Activated CD4-positive, CD25-positive, alpha-beta regulatory T cell treated with anti-CD3 and anti-CD28 coated beads, Interleukin-2, amount 50 U/mL, for 16 hours (primary cell): ENCODE measurements around the gene SRP68.

Experiments used
- DNase-seq: peaks from one replicate; pipeline ENCODE4 v3.0.0-alpha.2; 2020; ENCODE audit warnings: low read depth, low spot score

The SRP68 gene

DNA sequence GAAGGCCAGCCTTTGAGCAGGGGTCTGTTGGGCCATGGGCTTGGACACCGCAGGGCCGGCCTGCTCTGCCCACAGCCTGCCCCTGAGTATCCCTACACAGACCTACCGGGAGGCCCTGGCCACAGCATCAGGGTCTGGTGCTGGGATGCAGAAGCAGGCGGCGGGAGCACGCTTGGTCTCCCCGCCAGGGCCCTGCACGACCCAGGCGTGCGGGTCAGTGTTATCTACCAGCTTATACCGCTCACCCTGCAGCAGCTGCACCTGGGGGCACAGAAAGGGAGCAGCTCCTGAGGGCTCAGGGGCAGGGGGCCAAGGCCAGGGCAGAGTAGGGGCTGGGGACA, 54.0 kb downstream of the SRP68 start:
- DNase-seq: no peak

DNA sequence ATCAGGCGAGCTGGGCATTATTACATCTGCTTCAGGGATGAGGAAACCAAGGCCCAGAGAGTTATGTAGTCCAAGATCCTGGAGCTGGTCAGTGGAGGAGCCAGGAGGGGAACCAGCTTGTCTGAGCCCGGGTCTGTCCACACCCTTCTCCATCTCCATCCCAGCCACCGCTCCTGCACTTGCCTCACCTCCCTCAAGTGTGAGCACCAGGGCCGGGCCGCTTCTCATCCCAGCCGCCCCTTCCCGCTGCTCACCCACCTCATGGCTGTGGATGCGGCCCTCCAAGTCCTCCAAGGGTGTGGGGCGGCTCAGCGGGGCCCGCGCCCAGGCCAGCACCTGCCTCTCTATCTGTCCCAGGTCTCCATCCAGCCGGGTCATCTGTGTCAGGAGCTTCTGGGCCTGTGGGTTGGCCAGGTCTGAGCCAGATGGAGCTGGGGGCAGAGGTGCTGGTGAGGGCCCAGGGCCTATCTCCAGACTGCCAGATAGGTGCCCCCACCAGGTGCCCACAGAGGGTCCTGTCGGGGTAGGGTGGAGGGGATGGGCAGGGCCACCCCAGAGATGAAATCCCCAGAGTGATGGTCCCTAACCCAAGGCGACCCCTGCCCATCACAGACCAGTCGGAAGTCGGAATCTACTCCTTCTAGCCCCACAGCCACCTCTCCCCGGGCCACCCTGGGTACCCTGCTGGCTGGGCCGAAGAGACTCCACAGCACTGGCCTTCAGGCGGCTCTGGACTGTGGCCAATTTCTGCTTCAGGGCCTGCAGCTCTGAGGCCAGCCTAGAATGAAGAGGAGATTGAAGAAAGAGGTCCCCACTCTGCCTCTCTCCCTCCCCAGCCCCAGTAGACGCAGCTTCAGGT, 54.6 kb downstream of the SRP68 start:
- DNase-seq: no peak

DNA sequence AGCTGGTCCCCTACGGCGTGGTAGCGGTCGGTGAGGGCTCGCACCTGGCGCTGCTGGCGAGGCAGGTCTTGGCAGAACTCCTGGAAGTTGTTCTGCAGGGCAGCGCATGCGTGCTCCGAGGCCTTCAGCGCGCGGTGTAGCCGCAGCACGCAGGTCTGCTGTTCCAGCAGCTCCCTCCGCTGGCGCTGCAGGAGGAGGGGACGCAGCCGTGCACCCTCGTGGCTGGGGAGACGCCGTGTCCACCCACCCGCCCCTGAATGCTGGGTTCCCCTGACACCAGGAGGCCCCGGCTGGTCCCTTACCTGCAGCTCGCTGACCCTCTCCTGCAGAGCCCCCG, 57.4 kb downstream of the SRP68 start:
- DNase-seq: no peak

DNA sequence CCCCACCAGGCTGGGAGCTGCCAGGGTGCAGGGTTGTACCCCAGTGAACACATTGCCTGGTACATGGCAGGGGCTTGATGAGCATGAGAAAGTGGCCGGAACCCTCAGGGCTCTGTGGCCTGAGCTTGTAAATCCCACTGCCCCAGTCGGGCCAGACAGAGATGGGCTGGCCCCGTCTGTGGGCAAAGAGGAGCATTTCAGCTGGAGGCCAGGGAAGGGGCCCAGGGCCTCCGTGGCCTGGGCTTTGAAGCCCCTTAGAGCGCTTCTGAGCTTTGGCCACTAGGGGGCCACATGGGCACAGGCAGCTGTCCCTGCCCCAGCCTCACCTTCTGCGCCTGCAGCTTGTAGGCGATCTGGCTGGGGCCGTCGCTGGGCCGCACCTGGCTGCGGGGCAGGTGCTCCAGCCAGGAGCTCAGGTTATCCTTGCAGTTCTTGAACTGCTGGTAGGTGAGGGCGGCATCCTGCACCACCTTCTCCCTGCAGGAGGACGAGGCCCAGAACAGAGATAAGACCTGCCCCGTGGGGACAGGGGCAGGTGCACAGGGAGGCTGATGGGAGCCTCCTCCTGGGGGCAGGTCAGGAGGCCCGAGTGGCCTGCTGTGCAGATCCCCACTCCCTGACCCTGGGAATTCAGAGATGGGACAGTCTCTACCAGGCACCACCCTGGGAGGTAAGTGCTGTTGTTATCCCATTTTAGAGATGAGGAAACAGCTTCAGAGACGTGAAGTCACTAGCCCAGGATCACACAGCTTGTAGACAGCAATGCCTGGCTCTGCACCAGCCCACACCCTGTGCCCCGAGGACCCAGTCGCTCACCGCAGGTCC, 58.0 kb downstream of the SRP68 start:
- peak; percentile 58 for DNase-seq

DNA sequence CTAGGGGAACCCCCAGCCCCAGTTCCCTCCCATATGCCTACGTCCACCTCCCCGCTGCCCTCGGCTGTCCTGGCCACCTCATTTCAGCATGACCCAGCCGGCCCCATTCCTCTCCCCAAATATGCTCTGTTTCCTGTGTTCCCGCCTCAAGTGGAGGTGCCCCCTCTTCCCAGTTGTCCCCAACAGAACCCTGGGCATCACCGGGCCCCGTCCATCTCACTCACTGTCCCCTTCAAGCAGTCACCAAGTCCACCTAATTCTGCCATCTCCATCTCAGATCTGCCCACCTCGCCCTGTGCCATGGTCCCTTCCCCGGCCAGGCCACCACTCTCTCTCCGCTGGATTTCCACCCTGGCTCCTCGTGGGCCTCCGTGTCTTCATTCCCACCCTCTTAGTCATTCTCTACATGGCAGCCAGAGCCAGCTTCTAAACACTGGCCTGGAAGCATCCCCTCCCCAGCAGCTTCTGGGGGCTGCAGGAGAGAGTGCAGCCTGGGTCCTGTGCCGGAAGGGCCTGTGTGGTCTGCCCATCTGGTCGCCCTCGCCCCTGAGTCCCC, 58.9 kb downstream of the SRP68 start:
- DNase-seq: no peak

DNA sequence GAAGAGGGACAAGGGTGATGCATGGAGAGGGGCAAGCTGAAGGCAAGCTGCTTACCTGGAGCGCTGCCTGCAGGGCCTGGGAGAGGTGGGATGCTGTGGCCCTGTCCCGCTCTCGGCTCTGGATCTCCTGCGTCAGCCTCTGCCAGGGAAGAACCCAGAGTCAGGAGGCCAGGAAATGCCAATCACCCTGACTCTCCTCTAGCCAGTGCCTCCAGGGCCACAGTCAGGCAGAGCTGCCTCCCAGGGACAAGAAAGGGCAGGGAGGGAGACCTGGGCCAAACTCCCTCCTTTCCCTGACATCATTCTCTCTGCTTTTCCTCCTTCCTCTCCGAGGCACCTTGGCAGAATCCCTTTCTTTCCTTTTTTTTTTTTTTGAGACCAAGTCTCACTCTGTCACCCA, 60.4 kb downstream of the SRP68 start:
- no peak for DNase-seq

DNA sequence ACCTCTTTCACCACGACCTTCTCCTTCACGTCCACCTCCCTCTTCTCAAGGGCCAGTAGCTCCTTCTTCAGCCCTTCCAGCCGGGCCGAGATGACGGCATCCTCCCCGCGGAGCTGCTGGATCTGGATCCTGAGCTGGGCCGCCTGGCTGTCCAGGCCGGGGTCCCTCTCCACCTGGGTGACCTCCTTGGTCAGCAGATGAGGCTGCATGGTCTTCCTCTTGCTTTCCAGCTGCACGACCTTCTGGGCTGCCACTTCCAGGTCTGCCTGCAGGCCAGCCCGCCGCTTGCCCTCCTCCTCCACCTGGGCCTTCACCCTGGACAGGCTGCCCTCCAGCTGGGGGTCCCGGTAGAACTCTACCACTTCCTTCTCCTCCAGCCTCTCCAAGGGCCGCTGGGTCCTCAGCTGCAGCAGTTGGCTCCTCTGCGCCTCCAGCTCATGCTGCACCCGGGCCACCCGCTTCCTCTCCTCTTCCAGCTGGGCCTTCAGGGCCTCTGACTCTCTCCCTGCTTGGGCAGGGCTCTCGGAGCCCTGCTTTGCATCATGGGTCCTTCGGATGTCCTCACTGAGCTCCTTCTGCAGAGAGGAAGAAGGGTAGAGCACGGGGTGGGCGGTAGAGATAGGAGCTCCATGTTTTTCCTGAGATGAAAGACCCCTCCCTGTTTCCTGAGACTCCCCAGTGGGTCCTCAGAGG, 62.2 kb downstream of the SRP68 start:
- DNase-seq: no peak

DNA sequence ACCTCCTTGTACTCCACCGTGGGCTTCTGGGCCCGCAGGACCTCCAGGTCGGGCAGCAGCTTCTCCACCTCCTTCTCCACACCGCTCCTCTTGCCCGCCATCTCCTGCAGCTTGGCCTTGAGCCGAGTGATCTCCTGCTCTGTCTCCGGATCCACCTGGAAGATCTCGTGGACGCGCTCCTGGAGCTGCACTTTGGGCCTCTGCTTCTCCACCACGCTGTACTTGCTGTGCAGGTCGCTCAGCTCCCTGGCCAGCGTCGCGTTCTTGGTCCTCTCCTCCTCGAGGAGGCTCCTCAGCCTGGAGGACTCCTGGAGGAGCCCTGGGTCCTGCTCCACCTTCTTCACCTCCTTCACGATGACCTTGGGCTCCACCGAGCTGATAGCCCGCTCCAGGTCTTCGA, 62.9 kb downstream of the SRP68 start:
- no peak for DNase-seq

DNA sequence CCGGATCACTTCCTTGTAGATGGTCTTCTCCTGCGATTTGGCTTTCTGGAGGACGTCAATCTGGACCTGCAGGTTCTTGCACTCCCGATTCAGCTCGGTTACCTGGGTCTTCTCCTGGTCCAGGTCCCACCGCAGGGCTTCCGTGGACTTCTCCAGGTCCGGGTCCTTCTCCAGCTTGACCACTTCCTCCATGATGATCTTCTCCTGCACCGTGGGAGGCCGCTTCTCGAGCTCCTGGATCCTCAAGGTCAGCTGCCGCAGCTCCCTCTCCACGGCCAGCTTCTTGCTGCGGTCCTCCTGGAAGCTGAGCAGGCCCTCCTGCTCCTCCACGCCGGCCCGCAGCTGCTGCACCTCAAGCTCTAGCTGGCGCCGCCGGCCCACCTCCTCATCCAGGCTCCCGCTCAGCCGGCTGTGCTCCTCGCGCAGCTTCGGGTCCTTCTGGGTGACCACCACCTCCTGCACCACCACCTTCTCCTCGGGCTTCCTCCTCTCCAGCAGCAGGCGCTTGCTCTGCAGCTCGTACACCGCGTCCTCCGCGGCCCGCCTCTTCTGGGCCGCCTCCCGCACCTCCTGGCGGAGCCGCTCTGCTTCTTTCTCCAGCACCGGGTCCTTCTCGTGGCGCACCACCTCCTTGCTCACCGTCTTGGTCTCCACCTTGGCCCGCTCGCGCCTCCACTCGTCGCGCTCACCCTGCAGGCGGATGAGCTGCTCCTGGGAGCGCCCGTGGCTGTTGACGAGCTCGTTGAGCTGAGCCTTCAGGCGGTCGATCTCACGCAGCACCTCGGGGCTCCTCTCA, 63.5 kb downstream of the SRP68 start:
- DNase-seq: no peak

DNA sequence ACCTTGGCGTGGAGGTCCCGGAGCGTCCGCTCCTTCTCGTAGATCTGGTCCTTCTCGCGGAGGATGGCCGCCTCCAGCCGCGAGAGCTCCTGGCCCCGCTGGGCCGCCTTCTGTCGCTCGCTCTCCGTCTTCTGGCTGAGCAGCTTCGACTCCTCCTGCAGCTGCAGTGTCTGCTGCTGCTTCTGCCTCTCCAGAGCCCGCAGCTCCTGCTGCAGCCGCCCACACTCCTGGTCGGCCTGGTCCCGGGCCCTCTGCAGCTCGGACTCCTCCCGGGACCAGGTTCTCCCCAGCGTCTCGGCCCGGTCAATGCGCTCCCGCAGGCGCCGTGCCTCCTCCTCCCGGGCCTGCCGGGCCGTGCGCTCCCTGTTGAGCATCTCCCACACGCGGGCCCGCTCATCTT, 64.1 kb downstream of the SRP68 start:
- DNase-seq: no peak

DNA sequence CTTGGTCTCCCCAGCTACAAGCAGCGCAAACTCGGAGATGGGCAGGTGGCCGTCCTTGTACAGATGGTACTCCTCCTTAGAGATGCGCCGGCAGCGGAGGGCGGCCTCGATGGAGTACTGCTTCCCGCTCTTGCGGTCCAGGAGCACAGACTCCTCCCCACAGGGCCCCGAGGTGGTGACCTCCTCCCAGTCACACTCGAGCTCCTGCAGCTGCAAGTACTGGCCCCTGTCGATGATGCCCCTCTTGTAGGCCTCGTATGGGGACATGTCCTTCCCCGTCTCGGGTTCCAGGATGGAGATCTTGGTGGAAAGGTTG, 64.5 kb downstream of the SRP68 start:
- DNase-seq: no peak

DNA sequence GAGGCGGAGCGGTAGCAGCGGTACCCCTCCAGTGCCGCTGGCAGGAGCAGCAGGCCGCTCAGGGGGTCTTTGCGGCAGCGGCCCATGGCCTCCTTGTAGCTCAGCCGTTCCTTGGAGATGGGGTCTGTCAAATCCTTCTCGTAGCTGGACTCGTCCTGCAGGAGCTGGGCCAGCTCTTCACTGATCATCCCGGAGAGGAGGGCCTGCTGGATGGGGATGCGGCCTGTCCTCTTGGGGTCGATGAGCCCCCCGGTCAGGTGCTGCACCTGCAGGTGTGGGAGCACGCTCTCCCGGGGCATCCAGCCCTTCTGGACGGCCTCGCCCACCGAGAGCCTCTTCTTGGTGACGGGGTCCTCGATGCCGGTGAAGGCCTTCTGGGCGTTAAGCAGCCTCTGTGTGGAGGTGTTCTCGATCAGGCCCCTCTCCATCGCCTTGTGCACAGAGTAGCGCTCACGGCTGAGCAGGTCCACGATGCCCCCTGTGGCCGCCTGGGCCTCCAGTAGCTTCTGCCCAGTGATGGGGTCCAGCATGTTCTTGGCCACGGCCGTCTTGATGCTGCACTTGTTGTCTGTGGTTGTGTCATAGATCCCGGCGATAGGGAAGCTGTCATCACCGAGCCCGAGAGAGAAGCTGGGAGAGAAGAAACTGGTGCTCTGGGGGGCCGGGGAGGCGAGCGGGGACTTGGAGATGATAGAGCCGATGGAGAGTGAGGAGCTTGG, 65.0 kb downstream of the SRP68 start:
- no peak for DNase-seq

DNA sequence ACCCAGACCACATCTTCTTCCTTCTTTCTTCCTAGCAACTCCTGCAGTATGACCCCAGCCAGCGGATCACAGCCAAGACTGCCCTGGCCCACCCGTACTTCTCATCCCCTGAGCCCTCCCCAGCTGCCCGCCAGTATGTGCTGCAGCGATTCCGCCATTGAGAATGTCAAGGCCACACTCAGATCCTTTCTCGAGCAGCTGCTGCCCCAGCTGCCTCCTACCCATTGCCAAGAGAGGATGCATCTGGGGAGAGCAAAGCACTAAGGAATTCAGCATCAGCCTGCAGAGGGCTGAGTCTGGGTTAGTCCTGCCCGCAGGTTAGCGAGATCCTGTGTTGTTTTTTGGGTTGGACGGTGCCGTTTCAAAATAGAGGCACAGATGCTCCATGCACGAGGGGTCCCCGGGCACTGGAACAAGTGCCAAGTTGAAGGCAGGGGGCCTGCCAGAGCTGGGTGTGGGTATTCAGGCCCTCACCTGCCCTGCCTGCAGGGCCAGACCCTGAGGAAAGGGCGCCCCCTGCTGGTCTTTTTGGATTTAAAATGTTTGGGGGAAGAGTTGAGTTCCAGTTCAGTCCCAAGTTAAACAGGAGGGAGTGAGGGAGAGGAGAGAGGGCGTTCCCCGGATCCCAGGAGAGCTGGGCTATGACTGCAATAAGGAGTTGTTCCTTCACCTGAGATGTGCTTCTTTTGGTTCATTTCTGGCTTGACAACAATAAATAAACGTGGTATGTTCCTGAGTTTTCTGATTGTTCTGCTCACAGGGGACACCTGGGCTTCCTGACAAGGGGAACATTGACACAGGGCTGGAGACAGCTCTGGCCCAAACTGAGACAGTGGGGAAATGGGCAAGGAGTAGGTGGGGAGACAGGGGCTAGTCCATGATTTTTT, 66.8 kb downstream of the SRP68 start:
- DNase-seq: peak; percentile 71

DNA sequence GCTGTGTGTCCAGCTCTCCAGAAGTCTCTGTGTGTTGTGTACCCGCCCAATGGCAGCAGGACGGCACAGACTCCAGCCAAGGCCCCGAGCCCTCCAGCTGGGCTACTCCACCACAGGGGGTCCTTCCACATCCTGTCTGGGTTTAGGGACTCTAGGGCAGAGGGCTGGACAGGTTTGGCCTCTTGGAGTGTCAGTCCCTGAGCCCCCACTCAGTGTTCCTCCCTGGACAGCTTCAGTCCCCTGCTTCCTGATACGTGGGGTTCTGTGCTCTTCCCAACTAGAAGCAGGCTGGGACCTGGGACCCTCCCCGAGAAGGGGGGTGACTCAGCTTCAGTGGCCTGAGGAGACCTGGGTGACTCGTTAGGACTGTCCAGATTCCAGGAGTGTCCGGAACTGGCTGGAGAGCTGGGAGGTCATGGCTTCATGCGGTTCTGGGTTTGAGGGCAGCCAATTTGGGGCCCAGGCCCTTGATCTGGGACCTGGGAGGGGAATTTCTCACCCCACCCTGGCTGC, 67.5 kb downstream of the SRP68 start:
- DNase-seq: no peak

DNA sequence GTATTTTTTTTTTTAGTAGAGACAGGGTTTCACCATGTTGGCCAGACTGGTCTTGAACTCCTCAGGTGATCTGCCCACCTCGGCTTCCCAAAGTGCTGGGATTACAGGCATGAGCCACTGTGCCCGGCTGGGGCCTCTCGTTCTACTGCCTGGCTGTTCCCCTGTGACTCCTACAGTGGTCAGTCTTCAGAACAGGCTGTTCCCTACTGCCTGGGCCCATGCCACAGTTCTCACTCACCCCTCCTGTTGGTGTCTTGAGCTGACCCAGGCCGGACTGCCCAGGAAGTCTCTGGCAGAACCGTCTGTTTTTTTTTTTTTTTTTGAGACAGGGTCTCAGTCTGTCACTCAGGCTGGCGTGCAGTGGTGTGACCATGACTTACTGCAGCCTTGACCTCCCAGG, 68.4 kb downstream of the SRP68 start:
- DNase-seq: no peak

DNA sequence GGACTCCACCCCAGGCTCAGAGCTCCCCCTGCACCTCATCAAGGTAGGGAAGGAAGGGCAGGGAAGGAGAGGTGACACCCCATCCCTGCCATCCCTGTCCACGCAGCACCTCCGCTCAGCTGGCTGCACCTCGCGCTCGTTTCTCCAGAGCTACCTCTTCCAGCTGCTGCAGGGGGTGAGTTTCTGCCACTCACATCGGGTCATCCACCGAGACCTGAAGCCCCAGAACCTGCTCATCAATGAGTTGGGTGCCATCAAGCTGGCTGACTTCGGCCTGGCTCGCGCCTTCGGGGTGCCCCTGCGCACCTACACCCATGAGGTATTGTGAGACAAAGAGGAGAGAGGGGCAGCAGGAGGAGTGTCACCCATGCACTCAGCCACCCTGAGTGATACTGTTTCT, 70.2 kb downstream of the SRP68 start:
- no peak for DNase-seq

DNA sequence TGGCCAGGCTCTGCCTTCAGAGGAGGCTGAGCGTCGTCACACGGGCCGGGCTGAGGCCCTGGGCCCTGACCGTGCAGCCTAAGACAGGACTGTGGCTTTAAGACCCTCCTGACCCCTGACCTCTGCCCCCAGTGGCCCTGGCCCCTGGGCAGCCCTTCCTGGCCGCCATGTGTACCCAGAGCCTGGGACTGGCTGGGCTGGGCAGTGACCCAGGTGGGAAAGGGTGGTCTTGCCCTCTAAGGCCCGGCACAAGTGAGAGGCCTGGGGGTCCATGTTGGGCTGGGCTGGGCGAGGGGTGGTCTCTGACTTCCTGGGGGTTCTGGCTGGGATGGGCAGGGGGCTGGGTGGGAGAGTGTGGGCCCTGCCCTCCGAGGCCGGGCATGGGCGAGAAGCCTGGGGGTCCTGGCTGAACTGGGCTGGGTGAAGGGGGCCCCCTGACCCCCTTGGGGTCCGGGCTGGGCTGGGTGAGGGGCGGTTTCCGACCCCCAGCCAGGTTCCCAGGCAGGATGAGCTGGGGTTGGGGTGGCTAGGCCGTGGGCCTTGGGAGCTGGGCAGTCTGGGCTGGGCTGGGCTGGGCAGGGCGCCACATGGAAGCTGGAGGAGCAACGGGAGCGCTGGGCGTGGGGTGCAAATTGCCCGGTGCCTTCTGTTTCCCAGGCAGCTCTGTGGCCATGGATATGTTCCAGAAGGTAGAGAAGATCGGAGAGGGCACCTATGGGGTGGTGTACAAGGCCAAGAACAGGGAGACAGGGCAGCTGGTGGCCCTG, 71.4 kb downstream of the SRP68 start, which contains the start of gene CDK3:
Gene CDK3 (plus strand): TSS at position 101 of the 767 bp plus-strand sequence. CDS start 571 bp downstream, at position 672.
- DNase-seq: no peak

DNA sequence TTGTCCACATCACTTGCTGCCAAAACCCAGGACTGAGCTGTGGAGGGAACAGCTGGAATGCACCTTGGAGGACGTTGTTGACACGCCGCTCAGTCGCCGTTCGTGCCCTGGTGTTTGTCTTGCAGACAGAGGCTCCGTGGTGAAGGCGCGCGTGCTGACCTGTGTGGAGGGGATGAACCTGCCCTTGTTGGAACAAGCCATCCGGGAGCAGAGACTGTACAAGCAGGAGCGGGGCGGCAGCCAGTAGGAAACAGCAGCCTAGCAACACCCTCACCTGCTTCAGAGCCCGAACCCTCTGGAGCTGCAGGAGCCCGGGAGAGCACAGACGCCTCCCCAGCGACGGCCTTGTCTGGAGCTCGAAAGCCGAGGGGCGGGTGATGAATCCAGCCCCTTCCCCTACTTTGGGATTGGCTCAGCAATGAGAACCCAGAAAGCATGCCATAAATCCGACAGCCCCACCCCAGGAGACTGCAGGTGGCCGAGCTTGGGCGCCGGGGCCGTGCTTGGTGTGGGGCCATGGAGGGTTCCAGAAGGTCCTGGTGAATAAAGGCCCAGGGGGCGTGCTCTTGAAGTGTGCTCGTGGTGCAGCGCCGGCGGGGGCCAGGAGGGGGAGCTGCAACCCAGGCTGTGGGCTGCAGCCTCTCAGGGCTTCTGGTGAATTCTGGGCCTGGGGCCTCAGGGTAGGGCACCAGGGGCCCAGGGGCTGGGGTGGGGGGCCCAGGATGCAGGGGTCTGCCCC, 72.1 kb downstream of the SRP68 start:
- DNase-seq: peak; percentile 34
